Measurements from ENCODE around the gene CYTIP. TPM values are rescaled to one million over a fixed set of nuclear protein-coding genes. Genes with fewer than 3 reads are reported as not detected.

The CYTIP gene
- total RNA-seq, 3 donors from 2014 or later (not counting 1 experiment from before 2014, with no cell fraction given): 276 to 363 (median 357) TPM

DNA sequence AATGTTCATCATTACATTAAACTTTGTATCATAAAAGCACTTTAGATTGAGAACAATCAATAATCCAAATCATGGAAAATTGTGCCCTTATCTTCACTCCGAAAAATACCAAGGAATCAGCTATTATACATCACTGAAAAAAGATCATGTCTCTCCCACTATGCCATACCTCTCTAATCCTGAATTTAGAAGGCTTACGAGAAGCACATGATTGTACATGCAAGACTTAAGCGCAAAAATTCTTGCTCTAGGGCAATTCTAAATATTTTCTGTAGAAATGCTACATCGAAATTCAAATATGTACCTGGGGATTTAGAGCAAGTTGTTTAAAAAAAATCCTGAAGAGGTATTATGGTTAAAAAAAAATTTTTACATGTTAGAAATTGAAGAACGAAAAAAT, 1.3 kb downstream of the CYTIP start:
- H3K27ac ChIP-seq (ENCODE audit: low read length): peak overlapping the region; percentile 93
- no peaks in the 10 kb centered on the region for H3K27me3 Mint-ChIP-seq (ENCODE audit: low read depth in 2 of 2)
- peak overlapping the region; percentile 92 to 94 for H3K27ac Mint-ChIP-seq
- TF ChIP-seq, protein P1, sequence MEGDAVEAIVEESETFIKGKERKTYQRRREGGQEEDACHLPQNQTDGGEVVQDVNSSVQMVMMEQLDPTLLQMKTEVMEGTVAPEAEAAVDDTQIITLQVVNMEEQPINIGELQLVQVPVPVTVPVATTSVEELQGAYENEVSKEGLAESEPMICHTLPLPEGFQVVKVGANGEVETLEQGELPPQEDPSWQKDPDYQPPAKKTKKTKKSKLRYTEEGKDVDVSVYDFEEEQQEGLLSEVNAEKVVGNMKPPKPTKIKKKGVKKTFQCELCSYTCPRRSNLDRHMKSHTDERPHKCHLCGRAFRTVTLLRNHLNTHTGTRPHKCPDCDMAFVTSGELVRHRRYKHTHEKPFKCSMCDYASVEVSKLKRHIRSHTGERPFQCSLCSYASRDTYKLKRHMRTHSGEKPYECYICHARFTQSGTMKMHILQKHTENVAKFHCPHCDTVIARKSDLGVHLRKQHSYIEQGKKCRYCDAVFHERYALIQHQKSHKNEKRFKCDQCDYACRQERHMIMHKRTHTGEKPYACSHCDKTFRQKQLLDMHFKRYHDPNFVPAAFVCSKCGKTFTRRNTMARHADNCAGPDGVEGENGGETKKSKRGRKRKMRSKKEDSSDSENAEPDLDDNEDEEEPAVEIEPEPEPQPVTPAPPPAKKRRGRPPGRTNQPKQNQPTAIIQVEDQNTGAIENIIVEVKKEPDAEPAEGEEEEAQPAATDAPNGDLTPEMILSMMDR (IDR thresholded peaks at IDR 0.05): no peak
- H3K4me1 ChIP-seq (ENCODE audit: control insufficient read depth, insufficient read depth, low read length): peaks cover 21% of the 10 kb centered on the region
- H3K4me1 Mint-ChIP-seq: peaks cover 73 to 84% of the 10 kb centered on the region in 2 donors
- DNase-seq (no peak), ATAC-seq (no peak)
- no peaks in the 10 kb centered on the region for H3K9me3 ChIP-seq (ENCODE audit: control insufficient read depth, insufficient read depth, low read length)
- intact Hi-C loops (cut with micrococcal nuclease): loop anchor here (2.0 to 5.0 kb wide), 3 partner anchors 26 to 115 kb away; partner anchors contain the start of gene ERMN
- no peaks in the 10 kb centered on the region for H3K9me3 Mint-ChIP-seq
- no peaks in the 10 kb centered on the region for H3K27me3 ChIP-seq (ENCODE audit: control insufficient read depth, insufficient read depth, low read length)
- peak overlapping the region; percentile 93 for H3K4me3 ChIP-seq (ENCODE audit: low read length)
- H3K4me3 Mint-ChIP-seq: peak overlapping the region; percentile 90
- H3K36me3 Mint-ChIP-seq: peaks cover 23% of the 10 kb centered on the region
- 0% methylated on average over 1 of the region's 5 CpGs for WGBS (ENCODE audit: insufficient coverage)
- H3K36me3 ChIP-seq (ENCODE audit: control insufficient read depth, insufficient read depth, low read length): peaks cover 21% of the 10 kb centered on the region

DNA sequence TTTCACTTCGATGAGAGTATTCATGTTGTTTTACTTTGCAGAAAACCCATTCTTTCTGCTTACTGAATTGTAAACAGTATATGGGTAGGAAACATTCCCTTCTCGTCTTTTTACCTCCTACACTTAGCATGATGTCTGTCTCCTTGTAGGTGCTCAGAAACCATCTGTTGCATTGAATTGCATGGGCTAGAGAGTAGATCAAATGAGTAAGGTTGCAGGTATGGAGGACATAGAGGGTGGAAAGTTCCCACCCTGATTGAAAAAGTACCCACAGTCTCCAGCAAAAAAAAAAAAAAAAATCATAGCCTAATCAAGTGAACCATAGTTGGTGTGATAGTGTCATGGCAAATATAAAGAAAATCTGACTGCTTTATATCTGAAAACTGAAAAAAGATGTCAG, 1.7 kb downstream of the CYTIP start:
- Histone ChIP-seq H3K9me3 (ENCODE audit: control insufficient read depth, insufficient read depth, low read length) (no peaks in the 10 kb centered on the region), H3K27ac (ENCODE audit: low read length) (peak overlapping the region; percentile 93), H3K4me3 (ENCODE audit: low read length) (peak overlapping the region; percentile 93), H3K4me1 (ENCODE audit: control insufficient read depth, insufficient read depth, low read length) (peaks cover 23% of the 10 kb centered on the region), H3K27me3 (ENCODE audit: control insufficient read depth, insufficient read depth, low read length) (no peaks in the 10 kb centered on the region), H3K36me3 (ENCODE audit: control insufficient read depth, insufficient read depth, low read length) (peaks cover 21% of the 10 kb centered on the region)
- Mint-ChIP-seq H3K4me1 (peaks cover 73 to 84% of the 10 kb centered on the region in 2 donors), H3K4me3 (peak overlapping the region; percentile 90), H3K36me3 (peaks cover 23% of the 10 kb centered on the region), H3K27ac (peak overlapping the region; percentile 92 to 94), H3K9me3 (no peaks in the 10 kb centered on the region), H3K27me3 (ENCODE audit: low read depth in 2 of 2) (no peaks in the 10 kb centered on the region)
- DNase-seq (peak in 1 of 2 donors; percentile 63), ATAC-seq (peak in 1 of 3 donors; percentile 16)
- intact Hi-C loops (cut with micrococcal nuclease): loop anchor here (2.0 to 5.0 kb wide), 3 partner anchors 27 to 115 kb away; partner anchors contain the start of gene ERMN
- WGBS (ENCODE audit: insufficient coverage): no CpG with 5 or more reads among the region's 2 CpGs
- TF ChIP-seq, protein P1 (IDR thresholded peaks at IDR 0.05): no peak

DNA sequence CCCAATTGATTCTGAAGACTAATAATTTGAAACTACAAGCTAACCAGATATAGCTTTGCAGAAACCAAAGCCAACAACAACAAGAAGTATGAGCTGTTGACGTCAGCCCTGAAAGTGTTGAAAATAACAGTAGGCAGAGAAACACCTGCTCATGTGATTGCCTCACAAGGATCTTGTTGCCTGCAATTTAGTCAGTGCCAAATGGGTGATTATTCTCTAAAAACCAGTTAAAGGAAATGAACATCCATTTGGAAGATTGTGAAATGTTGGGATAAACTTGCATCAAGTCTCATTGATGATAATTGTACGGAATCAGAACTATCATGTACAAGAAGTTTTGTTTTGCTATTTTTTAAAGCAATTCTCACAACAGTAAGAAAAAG, 2.8 kb downstream of the CYTIP start:
- TF ChIP-seq, protein P1 (IDR thresholded peaks at IDR 0.05): no peak
- H3K27me3 Mint-ChIP-seq (ENCODE audit: low read depth in 2 of 2): no peaks in the 10 kb centered on the region
- intact Hi-C loops (cut with micrococcal nuclease): loop anchor here (2.0 to 5.0 kb wide), 4 partner anchors 28 to 1106 kb away; partner anchors contain the start of gene ERMN
- peak overlapping the region; percentile 93 for H3K4me3 ChIP-seq (ENCODE audit: low read length)
- 0% methylated on average over 1 of the region's 2 CpGs for WGBS (ENCODE audit: insufficient coverage)
- no peaks in the 10 kb centered on the region for H3K9me3 Mint-ChIP-seq
- no peaks in the 10 kb centered on the region for H3K27me3 ChIP-seq (ENCODE audit: control insufficient read depth, insufficient read depth, low read length)
- DNase-seq (peak in 1 of 2 donors; percentile 84), ATAC-seq (peak; percentile 58 to 79 (median 74))
- H3K27ac Mint-ChIP-seq: peak overlapping the region; percentile 92 to 94
- peaks cover 23% of the 10 kb centered on the region for H3K36me3 Mint-ChIP-seq
- peak overlapping the region; percentile 93 for H3K27ac ChIP-seq (ENCODE audit: low read length)
- H3K4me1 Mint-ChIP-seq: peaks cover 76 to 87% of the 10 kb centered on the region in 2 donors
- peaks cover 21% of the 10 kb centered on the region for H3K36me3 ChIP-seq (ENCODE audit: control insufficient read depth, insufficient read depth, low read length)
- no peaks in the 10 kb centered on the region for H3K9me3 ChIP-seq (ENCODE audit: control insufficient read depth, insufficient read depth, low read length)
- H3K4me3 Mint-ChIP-seq: peak overlapping the region; percentile 90
- peaks cover 22% of the 10 kb centered on the region for H3K4me1 ChIP-seq (ENCODE audit: control insufficient read depth, insufficient read depth, low read length)

Measured in natural killer cell (primary cell).